ENCODE results near the gene TP73.

The TP73 gene

DNA sequence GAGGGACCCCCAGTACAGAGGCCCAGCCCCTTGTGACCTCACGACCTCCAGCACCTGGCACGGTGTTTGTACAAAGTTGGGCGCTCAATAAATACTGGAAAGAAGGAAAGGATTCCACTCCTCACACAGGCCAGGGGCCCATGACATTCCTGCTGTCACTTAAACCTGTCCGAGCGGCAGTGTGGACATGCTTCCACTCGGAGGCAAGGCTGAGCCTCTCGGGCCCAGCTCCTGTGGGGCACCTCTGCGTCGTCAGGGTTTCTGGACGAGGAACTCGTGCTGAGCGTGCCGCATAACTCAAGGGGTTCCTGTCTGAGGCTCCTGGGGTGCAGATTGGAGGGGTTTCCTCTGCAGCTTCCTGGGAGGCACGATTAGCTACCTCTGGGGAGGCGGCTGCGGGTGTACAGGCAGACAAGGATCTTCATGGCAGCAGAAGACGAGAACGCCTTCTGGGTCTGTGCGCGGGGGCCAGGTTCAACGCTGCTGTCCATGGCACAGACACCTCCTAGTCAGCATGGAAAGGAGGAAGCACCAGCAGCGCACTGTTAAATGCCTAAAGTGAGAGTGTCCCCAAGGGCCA lies 116.6 kb downstream of the TP73 start:
- DNase-seq (ENCODE audit: low spot score): no peak

DNA sequence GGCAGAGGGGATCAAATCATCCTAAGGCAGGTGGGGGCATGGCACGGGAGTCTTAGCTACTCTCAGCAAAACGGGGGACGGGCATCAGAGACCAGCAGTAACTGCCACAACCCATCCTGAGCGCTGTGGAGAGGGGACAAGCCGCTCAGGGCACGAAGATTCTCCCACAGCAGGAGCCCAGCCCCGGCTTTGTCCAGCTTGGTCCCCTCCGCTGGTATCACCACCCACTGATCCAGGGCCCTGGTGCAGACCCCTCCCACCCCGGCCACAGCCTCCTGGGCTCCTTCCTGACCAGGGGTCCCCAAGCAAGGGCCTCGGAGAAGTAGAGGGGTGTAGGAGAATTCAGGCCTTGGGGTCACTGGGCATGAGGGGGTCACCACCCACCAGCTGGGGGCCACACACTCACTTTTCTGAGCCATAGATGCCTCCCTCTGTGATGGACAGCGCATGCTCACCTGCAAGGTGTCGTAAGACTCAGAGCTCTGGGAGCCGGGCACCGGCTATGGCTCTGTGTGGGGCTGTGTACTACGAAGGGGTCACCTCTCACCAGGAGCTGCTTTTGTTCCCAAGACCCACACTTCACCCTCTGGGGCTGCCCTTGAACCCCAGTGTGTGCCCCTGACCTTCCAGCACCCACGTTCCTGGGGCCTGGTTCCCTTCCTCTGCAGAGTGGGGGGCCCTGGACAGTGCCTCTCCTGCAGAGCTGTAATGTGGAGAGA lies 117.9 kb downstream of the TP73 start:
- no peak for DNase-seq (ENCODE audit: low spot score)

DNA sequence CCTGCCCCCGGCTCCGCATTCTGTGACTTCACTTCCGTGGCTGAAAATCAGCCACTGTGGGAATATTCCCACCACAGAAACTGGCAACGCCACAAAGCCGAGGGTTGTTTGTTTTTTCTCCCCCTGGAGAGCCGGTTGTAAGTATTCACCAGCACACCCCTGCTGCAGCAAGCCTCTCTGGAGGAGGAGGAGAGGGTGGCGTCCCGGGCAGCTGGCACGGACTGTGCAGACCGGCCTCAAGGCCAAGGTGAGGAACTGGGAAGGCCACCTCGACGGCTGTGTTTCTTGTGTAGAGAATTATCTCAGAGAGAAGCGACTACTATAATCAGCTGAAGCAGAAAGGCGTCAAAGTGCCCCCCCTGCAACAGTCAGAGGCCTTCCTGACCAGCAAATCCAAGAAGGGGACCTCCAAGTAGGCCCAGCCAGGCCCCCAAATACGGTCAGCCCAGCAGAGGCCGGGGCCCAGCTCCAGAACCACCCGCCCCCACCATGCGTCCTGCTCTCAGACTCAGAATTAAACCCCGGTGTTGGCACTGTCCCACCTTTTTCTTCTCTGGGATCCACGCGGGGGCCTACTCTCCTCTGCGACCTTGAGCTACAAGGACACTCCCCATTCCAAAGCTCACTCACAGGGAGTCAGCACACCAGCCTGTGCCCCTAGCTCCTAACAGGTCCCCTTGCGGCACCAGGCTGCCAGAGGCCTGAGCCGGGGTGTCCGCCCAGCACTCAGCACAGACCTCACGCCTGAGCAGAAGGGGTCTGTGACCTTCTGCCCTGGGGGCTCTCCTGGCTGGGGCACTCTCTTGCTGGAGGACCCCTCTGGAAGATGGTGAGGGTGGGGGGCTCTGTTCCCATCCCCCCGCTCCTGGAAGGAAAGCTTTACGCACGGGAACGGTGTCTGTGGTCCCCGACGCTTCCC lies 119.1 kb downstream of the TP73 start:
- DNase-seq (ENCODE audit: low spot score): no peak

DNA sequence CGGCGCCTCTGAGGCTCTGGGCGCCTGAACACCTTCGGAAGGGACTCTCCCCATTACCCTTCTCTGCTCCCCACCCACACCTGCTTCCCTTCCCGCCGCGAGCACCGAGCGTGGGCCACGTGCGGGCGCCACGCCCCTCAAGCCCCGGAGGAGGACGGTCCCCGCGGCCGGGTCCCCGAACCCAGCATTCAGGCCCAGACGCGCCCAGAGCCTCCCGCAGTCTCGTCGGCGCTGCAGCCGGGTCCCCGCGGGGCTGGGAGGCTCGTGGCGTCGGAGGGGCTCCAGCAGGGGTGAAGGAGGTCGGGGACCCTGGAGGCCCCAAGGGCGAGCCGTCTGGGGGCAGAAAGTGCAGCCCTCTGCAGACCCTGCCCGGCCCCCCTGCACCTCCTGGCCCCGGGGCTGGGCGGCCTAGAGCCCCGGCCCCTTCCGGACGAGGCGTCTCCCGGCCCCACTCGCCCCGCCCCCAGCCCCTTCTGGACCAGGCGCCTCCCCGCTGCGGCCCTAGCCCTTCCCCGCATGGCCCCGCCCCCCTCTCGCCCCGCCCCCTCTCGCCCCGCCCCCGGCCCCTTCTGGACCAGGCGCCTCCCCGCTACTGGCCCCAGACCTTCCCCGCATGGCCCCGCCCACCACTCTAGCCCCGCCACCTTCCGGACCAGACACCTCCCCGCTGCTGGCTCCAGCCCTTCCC lies 119.9 kb downstream of the TP73 start:
- DNase-seq (ENCODE audit: low spot score): peak; percentile 89

DNA sequence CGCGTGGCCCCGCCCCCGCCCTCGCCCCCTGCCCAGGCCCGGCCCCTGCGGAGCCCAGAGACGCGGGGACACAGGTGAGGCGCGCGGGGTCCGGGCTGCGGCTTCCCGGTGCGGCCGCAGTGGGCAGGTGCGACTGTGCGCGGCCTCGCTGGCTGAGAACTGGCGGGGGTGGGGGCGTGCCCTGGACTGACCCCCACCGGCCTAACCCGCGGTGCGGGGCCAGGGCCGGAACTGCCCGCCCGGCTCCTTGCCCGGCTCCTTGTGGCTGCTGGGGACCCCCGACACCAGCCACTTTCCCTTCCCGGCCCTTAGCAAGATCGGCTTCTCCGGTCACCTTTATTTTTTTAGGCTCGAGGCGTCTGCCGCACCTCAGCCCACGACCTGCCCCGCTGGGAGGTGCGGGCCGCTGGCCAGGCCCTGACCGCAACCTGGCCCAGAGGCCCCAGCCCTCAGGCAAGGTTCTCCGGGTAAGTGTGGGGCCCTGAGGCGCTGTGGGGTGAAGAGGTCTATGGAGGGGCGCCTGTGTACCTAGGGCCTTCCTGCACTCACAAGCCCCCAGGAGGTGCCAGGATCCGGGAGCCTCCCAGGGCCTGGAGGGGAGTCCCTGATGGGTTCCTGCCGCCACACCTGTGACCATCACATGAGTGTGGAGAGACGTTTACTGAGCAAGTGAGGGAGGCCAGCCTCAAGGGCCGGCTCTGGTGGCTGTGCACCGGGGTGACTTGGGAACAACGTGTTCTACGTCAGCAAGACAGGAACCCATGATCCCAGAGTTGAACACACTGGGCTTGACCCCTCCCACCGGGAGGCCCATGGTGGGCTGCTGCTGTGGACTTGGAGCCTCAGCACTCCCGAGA lies 120.6 kb downstream of the TP73 start, which contains the start of gene SMIM1:
Gene SMIM1, plus strand, starts transcription at position 35 of the 857 bp plus-strand sequence. CDS start 2,625 bp downstream, outside the sequence.
- no peak for DNase-seq (ENCODE audit: low spot score)

DNA sequence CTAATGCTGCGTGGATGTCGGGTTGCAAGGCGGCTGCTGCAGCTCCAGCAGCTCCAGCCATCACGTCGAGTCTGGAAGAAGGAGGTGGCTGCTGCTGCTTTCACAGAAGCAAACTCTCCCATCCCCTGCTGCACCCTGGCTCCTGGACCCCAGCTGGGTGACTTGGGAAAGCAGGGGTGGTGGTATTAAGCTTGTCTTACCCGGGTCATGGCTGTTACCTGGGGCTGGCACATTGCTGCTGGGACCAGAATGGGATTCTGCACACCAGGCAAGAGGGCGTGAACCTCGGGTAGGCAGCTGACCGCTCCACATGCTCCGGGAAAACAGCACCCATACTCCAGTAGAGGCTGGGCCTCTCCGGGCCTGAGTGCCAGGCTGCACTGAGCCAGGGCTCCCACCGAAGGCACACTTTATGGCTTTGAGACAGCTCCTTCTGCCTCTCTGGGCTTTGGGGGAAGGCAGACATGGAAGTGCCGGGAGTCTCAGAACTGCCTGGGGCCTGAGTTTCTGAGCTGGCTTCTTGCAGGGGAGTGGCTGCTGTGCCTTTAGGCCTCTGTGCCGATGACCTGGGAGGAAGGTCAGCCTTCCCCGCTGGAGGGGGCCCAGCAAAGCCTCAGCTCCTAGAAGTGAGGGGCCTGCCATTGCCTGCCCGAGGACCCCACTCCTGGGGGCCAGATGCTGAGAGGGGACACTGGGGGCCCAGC lies 121.4 kb downstream of the TP73 start:
- DNase-seq (ENCODE audit: low spot score): no peak

DNA sequence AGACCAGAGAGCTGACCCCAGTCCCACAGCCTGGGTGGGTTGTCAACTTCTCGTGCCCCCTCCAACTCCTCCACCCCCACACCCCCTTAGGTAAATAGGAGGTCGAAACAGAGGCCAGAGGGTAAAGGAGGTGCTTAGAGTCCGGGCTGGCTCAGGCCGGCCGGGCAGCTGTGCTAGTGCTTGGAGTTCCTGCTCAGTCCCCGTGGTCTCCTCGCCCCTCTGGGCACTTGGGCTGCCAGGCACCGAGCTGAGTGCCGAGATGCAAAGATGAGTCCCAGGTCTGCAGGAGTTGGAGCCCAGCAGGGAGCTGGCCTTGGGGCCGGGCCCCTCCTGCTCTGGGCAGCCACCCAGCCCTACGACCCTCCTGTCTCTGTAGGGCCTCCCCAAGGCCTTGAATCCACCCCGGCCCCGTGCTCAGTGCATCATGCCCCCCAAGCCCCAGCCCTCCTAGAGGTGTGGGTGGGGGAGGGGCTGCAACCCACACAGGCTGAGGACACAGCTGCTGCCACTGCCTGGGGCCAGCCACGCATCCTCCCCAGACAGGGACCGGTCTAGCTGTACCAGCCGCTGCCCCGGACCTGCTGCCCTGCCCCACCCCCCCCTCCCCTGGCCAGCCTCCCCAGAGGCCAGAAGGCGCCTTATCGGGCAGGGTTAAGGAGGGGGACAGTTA lies 122.1 kb downstream of the TP73 start:
- DNase-seq (ENCODE audit: low spot score): no peak

DNA sequence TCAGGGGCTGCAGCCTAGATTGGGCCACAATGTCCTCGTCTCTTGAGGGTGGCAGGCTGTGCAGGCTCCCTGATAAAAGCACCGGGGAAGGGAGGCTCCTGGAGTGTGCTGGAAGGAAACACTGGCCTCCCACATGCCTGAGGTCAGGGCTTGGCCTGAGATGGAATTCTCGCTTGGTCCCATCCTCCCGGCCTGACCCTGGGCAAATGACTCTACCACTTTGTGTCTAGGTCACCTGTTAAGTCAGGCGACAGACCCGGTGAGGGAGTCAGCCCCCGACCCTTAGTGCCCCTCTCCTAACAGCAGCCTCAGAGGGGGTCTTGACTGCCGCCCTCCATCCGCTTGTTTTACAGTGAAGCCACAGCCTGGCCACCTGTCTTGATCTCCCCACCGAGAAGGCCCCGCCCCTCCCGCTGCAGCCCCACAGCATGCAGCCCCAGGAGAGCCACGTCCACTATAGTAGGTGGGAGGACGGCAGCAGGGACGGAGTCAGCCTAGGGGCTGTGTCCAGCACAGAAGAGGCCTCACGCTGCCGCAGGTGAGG lies 122.7 kb downstream of the TP73 start:
- DNase-seq (ENCODE audit: low spot score): no peak

DNA sequence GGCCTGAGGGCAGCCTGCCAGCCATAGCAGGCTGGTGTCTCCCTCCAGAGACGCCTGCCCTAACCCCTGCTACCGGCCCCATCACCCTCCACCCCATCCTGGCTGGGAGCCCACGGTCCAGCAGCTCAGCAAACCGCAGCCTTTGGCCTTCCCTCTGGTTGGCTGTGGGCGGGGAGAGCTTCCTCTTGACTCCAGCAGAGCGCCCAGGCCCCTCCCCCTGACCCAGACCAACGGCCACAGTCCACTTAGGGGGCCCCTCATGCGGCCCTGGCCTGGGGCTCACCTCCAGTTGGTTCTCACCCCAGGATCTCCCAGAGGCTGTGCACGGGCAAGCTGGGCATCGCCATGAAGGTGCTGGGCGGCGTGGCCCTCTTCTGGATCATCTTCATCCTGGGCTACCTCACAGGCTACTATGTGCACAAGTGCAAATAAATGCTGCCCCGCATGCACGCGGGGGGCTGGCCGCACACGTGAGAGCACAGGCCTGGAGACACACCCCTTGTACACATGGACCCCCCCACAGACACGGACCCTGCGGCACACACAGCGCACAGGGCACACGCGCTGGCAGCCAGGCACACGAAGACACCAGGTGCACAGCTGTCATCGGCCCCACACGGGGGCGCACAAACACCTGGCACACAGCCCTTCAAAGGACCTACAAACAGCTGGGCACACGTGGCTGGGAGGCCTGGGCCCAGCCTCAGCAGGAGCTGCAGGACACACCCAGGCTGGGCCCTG lies 123.3 kb downstream of the TP73 start:
- peak; percentile 37 for DNase-seq (ENCODE audit: low spot score)

DNA sequence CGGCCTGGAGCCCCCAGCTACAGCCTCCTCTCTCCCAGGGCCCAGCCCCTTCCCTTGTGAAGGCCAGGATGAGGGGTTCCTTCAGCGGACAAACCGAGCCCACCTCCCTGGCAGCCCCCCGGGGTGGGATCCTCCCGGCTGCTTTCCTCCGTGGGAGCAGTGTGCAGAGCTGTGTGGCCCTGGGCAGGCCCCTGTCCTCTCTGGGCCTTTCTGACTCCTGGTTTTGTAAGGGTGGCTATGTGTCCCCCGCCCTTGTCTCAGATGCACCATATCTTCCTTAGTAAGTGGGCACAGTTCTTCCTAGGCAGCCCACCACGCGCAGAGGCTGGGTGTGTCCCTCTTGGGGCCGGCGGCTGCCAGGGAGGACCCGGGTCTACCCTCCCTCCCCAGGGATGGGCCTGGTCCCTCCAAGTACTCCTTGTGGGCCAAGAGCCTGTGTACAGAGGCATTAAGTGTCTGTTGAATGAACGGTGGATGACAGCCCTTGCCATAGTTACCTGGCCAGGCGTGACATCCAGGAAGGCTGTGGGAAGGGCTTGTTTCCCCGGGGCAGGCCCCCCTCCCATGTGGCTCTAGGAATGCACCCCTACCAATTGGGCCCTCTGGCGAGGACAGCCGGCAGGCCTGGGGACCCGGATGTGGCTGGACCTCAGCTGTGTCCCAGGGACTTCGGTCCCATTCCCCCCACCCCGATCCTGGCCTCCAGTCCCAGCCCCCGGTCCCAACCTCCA lies 124.1 kb downstream of the TP73 start:
- DNase-seq (ENCODE audit: low spot score): no peak

DNA sequence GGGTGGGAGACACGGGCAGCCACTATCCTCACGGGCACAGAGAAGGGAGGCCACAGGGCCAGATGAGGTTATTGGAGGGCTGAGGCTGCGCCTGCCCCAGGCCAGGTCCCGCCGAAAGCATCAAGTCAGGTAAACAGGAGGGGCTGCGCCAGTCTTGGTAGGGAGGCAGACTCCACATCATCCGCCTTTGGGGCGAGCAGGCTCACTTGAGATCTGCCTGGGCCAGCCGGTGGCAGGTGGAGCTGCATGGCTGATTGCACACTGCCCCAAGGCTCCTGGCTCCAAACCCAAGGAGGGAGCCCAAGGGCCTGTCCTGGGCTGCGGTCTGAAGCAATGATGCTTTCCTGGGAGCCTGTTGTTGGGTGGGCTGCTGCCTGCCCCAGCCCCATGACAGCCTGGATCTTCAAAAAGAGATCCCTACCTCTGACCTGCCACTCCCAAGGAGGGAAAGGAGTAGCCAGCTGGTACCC lies 124.8 kb downstream of the TP73 start:
- DNase-seq (ENCODE audit: low spot score): no peak

DNA sequence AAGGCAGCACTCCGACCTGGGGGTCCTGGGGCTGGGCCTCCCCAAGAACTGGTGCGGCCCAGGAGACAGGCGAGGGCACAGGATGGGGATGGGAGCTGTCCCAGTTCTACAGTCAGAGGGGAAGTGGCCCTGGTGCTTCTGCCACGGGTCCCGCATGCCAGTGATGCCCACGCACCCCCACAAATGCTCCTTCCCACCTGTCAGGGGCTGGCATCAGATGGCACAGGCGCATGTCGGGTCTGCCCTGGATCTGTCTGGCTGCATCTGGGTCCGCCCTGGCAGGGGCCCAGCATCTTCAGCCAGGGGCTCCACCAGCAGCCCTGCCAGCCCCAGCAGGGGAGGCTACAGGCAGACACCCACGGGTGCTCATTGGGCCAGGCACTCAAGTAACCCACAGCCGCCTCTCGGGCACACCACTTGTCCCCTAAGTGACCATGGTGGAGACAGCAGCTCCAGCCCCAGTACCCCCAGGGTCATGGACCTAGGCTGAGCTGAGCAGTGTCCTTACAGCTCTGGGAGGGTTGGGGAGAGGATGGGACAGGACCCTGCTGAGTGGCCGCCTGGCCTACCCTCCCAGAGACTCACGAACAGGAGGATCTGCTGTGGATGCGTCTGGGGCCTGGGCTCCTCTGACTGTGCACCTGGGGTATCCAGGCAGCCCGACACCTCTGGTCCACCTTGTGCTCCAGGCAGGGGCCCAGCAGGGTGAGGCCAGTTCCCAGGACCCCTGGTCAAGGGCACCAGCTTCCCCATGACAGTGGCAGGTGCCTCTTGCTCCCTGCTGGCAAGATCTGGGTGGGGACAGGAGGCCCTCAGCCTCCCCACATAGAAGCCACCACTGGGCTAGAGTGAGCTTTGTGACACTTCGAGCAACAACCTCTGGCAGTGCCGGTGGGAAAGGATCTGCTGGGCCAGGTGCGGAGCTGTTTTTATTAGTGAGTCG lies 125.6 kb downstream of the TP73 start:
- no peak for DNase-seq (ENCODE audit: low spot score)

DNA sequence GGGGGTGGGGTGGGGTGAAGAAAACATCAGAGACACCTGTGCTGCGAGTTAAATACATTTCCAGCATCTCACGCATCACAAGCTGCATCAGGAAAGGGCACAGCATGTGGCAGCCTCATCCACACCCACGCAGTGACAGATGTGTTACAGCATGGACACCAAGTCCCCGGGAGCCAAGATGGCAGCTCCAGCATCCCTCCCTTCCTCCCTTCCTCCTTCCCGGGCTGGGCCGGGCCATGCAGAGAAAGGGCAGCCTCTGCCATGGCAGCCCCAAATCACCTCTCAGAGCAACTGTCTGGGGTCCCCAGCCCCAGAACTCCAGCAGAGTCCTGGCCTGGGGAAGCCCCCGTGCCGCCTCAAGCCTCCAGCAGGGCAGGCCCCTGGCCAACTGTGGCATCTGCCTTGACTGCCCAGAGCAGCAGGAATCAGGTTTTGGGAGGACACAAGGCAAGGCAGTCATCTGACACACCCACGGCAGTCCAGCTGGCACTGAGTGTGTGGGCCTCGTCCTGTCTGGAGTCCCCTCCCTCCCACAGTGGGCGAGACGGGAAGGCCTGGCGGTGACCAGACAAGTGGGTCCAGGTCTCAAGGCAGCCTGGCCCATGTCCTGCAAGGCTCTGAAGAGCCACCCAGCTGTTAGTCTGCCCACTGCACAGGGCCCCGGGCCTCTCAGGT lies 126.4 kb downstream of the TP73 start:
- no peak for DNase-seq (ENCODE audit: low spot score)

DNA sequence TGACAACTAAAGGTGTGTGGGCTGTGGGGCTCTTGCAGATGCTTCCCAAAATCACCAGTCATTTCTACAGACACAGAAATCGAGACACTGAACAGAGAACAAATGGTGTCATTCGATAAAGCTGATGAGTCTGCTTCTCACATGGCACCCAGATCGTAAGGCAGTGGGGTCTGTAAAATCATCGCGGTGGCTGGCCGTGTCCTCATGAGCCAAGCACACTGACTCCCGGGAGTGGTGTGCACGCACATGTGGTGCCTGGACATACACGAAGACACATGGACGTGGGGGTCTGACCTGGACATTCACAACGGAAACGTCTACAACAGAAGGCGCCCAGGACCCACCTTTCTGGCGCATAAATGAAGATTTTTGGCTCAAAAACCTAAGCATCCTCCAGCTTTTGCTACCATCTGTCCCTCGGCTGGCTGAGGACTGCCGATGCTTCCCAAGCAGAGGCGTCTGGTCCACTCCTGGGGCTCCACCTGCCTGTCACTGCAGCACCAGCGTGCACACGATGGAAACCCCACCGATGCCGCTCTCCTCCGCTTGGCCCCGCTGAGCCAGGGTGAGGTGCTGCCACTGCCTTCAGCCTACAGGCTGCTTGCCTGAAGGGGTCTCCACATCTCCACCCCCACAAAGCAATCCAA lies 127.1 kb downstream of the TP73 start:
- no peak for DNase-seq (ENCODE audit: low spot score)

DNA sequence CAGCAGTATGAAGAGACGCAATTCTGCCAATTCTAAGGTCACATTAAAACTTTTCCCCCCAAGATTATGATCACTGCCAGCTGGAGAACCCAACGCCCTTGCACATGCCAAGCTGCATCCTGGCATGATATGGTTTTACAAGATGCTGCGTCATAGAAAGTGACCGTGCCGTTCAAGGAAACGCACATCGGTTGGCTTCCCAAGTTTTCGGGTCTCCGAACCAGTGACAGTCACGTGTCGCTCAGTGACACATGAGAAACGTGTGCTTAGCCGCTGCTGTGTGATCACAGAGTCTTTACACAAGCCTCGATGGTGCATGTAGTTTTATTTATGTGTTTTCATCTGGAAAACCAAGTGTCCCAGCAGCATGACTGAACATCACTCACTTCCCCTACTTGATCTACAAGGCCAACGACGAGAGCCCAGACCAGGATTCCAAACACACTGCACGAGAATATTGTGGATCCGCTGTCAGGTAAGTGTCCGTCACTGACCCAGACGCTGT lies 127.6 kb downstream of the TP73 start:
- no peak for DNase-seq (ENCODE audit: low spot score)

DNA sequence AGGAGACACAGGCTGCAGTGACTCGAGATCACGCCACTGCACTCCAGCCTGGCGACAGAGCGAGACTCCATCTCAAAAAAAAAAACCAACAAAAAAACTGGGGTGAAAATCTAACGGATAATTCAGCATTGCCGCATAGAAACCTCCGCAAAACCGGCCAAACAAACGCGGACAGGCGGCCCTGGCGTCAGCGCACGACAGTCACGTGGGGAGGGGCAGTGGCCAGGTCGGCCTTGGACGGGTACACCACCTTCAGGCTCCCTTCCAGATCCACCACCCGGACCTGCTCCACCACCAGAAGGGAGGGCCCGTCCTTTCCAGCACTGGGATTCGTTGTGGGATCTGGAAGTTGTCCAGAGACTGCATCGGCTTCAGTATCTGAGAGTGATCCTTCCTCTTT lies 128.6 kb downstream of the TP73 start:
- no peak for DNase-seq (ENCODE audit: low spot score)

Measured in CD4-positive, alpha-beta T cell treated with Interleukin-15 for 4 hours (primary cell).